ENCODE data around the gene MDK. TPM values are rescaled to one million over a fixed set of nuclear protein-coding genes. Genes with fewer than 3 reads are reported as not detected.
A peak's percentile ranks its signal among the peaks of the same experiment; 100 is the strongest.

Gene MDK
- total and polyA plus RNA-seq, 2 donors (not counting 3 experiments of a cell fraction or from before 2014, with no cell fraction given), result 331 to 893 TPM

DNA sequence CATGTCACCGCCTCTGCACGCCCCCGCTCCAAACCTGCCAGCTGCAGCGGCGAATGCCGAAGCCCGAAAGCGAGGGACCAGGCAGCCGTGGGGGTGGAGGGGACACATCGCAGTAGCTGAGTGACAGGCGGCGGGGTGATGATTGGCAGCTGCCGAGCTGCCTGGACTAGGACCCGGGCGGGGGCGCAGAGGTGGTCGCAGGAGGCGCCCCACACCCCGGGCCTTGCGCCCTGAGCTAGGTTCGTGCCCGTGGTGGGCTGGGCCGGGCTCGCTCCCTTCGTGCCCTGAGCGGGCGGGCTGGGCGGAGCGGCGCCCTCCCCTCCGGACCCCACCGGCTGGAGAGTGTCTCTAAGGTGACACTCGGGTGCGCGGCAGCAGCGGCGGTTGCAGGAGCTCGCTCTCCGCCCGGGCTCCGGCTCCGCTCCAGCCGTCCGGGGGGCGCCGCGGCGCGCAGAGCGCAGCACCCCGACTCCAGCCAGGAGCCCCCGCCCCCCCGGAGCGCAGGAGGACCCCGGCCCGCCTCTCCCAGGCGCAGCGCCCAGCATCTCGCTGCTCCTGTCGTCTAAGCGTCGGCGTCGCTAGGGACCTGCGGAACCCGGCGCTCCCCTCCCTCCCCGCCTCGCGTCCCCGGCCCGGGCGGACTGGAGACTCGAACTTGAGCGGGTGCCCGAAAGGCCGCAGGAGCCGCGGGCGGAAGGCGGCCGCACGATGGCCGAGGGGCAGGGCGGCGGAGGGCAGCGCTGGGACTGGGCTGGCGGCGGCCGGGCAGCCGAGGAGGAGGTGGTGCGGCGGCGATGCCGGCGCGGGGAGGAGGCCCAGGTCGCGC lies 48.7 kb upstream of the MDK start:
- ChIA-PET POLR2A (no interaction called here), CTCF (interaction anchor here (0.9 to 1.2 kb wide), 6 partner anchors 9 to 53 kb away, joined by 3 to 4 read pairs (median 4); partner anchors contain the start of gene DGKZ)
- no peak for DNase-seq (ENCODE audit: low read depth, low spot score)
- no peaks in the 10 kb centered on the region for H3K4me1 ChIP-seq (ENCODE audit: control insufficient read depth, extremely low read depth, insufficient read depth, low read length)
- intact Hi-C loops (cut with micrococcal nuclease), result no loop called here
- no TSS peak for BruUV-seq (replicated peaks)
- no peaks in the 10 kb centered on the region for H4K20me1 ChIP-seq (replicated peaks; ENCODE audit: control insufficient read depth, extremely low read depth, insufficient read depth, low read length)
- H2AFZ ChIP-seq (ENCODE audit: low read depth, low read length), result no peak overlapping the region
- H3K9me3 ChIP-seq (replicated peaks; ENCODE audit: control insufficient read depth, insufficient read depth, low read length), result no peaks in the 10 kb centered on the region
- H3K4me2 ChIP-seq (ENCODE audit: insufficient read depth, low read length), result no peak overlapping the region
- no peaks in the 10 kb centered on the region for H3K79me2 ChIP-seq (ENCODE audit: control insufficient read depth, insufficient read depth, low read length)
- peak overlapping the region in 1 of 3 experiments; percentile 10 for H3K4me3 ChIP-seq (replicated peaks in 1 of 3; ENCODE audit: insufficient read depth in 1 of 3, low read depth in 1 of 3, low read length in 3 of 3)
- H3K27me3 ChIP-seq (ENCODE audit: control insufficient read depth in 2 of 2, insufficient read depth in 2 of 2, low read length in 2 of 2), result peaks cover 46 to 48% of the 10 kb centered on the region in 2 experiments
- no peaks in the 10 kb centered on the region for H3K36me3 ChIP-seq (ENCODE audit: control insufficient read depth in 2 of 2, extremely low read depth in 1 of 2, insufficient read depth in 2 of 2, low read length in 2 of 2)
- dilution Hi-C loops (cut with MboI; ENCODE audit: extremely low pct_ligation_motif_present, low sequenced_read_pairs), result no loop called here
- H3K9ac ChIP-seq (replicated peaks; ENCODE audit: extremely low read depth, insufficient read depth, low read length), result no peak overlapping the region
- no peak overlapping the region for H3K27ac ChIP-seq (ENCODE audit: insufficient read depth, low read depth, low read length)
- H3K9me1 ChIP-seq (replicated peaks; ENCODE audit: control insufficient read depth, extremely low read depth, insufficient read depth, low read length), result no peaks in the 10 kb centered on the region
- FAIRE-seq, result no peak
- peak; percentile 99 for TF ChIP-seq EZH2 (IDR thresholded peaks at IDR 0.05; ENCODE audit: borderline replicate concordance, low read depth, low read length, severe bottlenecking)
- no peak for TF ChIP-seq FOS (IDR thresholded peaks at IDR 0.05; ENCODE audit: borderline replicate concordance, insufficient read depth, low read length)
- TF ChIP-seq, protein P1, sequence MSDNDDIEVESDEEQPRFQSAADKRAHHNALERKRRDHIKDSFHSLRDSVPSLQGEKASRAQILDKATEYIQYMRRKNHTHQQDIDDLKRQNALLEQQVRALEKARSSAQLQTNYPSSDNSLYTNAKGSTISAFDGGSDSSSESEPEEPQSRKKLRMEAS (IDR thresholded peaks at IDR 0.05; ENCODE audit: insufficient read depth, insufficient read length), result no peak

GRCh38 chr11:46333394-46333947 lies 48.0 kb upstream of the MDK start:
- no peak overlapping the region for H3K4me2 ChIP-seq (ENCODE audit: insufficient read depth, low read length)
- no peak for FAIRE-seq
- no peak overlapping the region for H3K9ac ChIP-seq (replicated peaks; ENCODE audit: extremely low read depth, insufficient read depth, low read length)
- no peaks in the 10 kb centered on the region for H3K9me1 ChIP-seq (replicated peaks; ENCODE audit: control insufficient read depth, extremely low read depth, insufficient read depth, low read length)
- ChIA-PET POLR2A (no interaction called here), CTCF (interaction anchor here (1.0 to 1.5 kb wide), 5 partner anchors 8 to 22 kb away, joined by 3 to 5 read pairs (median 4); partner anchors contain the start of gene DGKZ)
- H2AFZ ChIP-seq (ENCODE audit: low read depth, low read length), result no peak overlapping the region
- H3K4me3 ChIP-seq (replicated peaks in 1 of 3; ENCODE audit: insufficient read depth in 1 of 3, low read depth in 1 of 3, low read length in 3 of 3), result no peak overlapping the region
- no peaks in the 10 kb centered on the region for H3K9me3 ChIP-seq (replicated peaks; ENCODE audit: control insufficient read depth, insufficient read depth, low read length)
- H3K36me3 ChIP-seq (ENCODE audit: control insufficient read depth in 2 of 2, extremely low read depth in 1 of 2, insufficient read depth in 2 of 2, low read length in 2 of 2), result no peaks in the 10 kb centered on the region
- no peaks in the 10 kb centered on the region for H3K79me2 ChIP-seq (ENCODE audit: control insufficient read depth, insufficient read depth, low read length)
- no peaks in the 10 kb centered on the region for H3K4me1 ChIP-seq (ENCODE audit: control insufficient read depth, extremely low read depth, insufficient read depth, low read length)
- no peaks in the 10 kb centered on the region for H4K20me1 ChIP-seq (replicated peaks; ENCODE audit: control insufficient read depth, extremely low read depth, insufficient read depth, low read length)
- H3K27me3 ChIP-seq (ENCODE audit: control insufficient read depth in 2 of 2, insufficient read depth in 2 of 2, low read length in 2 of 2), result peaks cover 46 to 48% of the 10 kb centered on the region in 2 experiments
- BruUV-seq (replicated peaks), result no TSS peak
- TF ChIP-seq EZH2 (IDR thresholded peaks at IDR 0.05; ENCODE audit: borderline replicate concordance, low read depth, low read length, severe bottlenecking) (no peak), POLR2A (IDR thresholded peaks at IDR 0.05; ENCODE audit: low read depth, low read length) (no peak), GATA2 (IDR thresholded peaks at IDR 0.05; ENCODE audit: insufficient read depth, insufficient read length, low read depth, low read length) (no peak), POLR2AphosphoS5 (IDR thresholded peaks at IDR 0.05; ENCODE audit: insufficient read depth, low read depth, low read length) (no peak), JUN (IDR thresholded peaks at IDR 0.05; ENCODE audit: borderline replicate concordance, insufficient read depth, insufficient read length, low read depth) (no peak), MYC (IDR thresholded peaks at IDR 0.05; ENCODE audit: low read depth, low read length) (no peak), FOS (IDR thresholded peaks at IDR 0.05; ENCODE audit: borderline replicate concordance, insufficient read depth, low read length) (no peak)
- TF ChIP-seq, protein P2, sequence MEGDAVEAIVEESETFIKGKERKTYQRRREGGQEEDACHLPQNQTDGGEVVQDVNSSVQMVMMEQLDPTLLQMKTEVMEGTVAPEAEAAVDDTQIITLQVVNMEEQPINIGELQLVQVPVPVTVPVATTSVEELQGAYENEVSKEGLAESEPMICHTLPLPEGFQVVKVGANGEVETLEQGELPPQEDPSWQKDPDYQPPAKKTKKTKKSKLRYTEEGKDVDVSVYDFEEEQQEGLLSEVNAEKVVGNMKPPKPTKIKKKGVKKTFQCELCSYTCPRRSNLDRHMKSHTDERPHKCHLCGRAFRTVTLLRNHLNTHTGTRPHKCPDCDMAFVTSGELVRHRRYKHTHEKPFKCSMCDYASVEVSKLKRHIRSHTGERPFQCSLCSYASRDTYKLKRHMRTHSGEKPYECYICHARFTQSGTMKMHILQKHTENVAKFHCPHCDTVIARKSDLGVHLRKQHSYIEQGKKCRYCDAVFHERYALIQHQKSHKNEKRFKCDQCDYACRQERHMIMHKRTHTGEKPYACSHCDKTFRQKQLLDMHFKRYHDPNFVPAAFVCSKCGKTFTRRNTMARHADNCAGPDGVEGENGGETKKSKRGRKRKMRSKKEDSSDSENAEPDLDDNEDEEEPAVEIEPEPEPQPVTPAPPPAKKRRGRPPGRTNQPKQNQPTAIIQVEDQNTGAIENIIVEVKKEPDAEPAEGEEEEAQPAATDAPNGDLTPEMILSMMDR (IDR thresholded peaks at IDR 0.05; ENCODE audit: extremely low read depth in 1 of 2, insufficient read depth in 1 of 2, low read depth in 1 of 2, low read length in 2 of 2), result no peak
- TF ChIP-seq, protein P1 (IDR thresholded peaks at IDR 0.05; ENCODE audit: insufficient read depth, insufficient read length), result no peak
- no peak overlapping the region for H3K27ac ChIP-seq (ENCODE audit: insufficient read depth, low read depth, low read length)
- intact Hi-C loops (cut with micrococcal nuclease), result no loop called here
- dilution Hi-C loops (cut with MboI; ENCODE audit: extremely low pct_ligation_motif_present, low sequenced_read_pairs), result no loop called here
- no peak for DNase-seq (ENCODE audit: low read depth, low spot score)
